COLO829 (cell line): ENCODE measurements around the gene KCNMA1.

ENCODE experiments used
- DNase-seq: peaks from one replicate; pipeline ENCODE4 v3.0.0; 2012; ENCODE audit warnings: low spot score

KCNMA1 gene

DNA sequence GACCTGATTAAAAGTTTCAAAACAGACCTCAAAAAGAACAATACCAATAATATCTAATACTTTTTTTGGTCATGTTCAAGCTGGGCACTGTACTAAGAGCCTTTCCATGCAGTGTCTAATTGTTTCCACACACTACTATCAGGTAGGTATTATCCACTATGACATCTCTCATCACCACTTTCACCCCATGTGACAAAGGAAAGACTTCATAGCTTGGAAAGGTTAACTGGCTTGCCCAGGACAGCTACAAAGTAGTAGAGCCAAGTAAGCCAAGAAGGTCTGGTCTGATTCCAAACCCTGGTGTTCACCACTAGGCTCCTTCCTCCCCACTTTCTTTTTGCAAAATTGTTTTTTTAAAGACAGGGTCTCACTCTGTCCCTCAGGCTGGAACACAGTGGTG lies 400.5 kb downstream of the KCNMA1 start:
- no peak for DNase-seq

GRCh38 chr10:77236700-77237099 lies 400.9 kb downstream of the KCNMA1 start:
- DNase-seq: no peak

DNA sequence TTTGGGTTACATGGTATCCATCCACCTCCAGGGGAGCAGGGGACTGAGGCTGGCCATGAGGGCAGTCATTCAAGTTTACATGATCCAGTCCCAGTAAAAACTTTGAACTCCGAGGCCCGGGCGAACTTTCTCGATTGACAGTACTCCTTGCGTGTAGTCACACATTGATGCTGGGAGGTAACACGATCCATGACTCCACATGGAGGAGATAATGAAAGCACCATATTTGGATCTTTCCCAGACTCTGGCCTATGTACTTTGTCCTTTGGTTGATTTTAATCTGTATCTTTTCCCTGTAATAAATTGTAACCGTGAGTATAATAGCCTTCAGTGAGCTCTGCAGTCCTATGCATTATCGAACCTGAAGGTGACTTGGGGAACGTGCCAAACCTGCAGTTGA lies 401.6 kb downstream of the KCNMA1 start:
- DNase-seq: no peak

GRCh38 chr10:77234599-77234998 lies 403.0 kb downstream of the KCNMA1 start:
- DNase-seq: no peak

DNA sequence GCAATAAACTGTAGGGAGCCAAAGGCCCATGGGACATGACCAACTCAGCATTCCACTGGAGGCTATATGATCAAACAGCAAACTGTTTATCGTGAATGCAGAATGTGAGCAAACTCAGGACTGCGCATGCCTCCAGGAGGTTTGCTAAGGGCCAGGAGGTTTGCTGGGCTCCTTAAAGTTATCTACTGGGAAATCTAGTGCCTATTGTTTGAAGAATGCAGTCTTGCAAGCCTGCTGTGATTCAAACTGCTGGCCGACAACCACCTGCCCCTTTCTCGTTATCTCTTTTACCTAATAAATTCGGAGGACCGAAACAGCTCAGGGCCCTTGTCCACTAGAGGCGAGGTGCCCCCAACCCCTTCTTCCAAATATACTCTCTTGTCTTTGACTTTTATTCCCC lies 404.1 kb downstream of the KCNMA1 start:
- DNase-seq: no peak

- no peak for DNase-seq
Measured at GRCh38 chr10:77231884-77232610, 405.6 kb downstream of the KCNMA1 start.

DNA sequence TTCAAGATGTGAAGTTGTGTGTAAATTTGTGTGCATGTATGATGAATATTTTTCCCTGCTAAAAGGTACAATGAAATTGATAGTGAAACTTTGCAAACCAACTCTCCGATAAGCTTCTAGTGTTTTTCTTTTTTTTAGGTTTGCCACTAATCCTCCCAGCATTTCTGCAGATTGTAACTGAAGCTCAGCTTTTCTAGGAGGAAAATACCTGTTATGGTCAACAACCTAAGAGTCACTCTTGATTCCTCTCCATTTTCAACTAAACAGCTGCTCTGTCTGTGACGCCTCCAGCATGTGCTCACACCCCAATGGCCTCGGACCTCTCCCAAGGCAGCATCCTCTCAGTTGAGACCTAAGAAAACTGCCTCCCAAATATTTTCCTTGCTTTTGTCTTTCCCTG lies 406.2 kb downstream of the KCNMA1 start:
- no peak for DNase-seq

DNA sequence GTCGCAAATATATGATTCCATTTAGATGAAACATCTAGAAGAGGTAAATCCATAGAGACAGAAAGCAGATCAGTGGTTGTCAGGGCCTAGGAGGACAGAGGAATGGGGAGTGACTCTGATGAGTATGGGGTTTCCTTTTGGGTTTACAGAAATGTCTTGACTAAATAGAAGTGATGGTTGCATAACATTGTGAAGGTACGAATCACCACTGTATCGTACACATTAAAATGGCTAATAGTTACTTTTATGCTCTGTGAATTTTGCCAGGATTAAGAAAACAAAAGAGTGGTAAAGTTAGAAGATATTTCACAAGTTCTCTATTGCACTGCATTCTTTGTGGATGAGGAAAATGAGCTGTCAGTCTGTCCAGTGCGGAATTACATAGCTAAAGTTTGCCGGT lies 407.4 kb downstream of the KCNMA1 start:
- DNase-seq: no peak

GRCh38 chr10:77229704-77230103 lies 407.9 kb downstream of the KCNMA1 start:
- DNase-seq: no peak

DNA sequence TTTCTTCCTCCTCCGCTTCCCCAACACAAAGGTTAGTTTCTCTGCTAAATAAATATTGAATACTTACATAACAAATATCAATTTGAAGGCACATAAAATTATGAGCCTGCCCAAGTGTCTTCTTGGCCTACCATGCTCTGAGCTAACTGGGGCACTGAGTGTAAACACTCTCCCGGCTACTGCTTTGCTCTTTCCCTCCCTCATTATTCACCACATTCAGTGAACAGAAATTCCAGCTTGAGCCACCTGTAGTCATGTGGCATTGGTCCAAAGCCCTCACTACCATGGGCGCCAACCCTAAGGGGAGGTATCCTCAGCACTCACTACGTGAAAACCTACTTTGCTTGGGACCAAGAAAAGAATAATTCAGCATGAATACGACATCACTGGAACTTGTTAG lies 409.0 kb downstream of the KCNMA1 start:
- no peak for DNase-seq

DNA sequence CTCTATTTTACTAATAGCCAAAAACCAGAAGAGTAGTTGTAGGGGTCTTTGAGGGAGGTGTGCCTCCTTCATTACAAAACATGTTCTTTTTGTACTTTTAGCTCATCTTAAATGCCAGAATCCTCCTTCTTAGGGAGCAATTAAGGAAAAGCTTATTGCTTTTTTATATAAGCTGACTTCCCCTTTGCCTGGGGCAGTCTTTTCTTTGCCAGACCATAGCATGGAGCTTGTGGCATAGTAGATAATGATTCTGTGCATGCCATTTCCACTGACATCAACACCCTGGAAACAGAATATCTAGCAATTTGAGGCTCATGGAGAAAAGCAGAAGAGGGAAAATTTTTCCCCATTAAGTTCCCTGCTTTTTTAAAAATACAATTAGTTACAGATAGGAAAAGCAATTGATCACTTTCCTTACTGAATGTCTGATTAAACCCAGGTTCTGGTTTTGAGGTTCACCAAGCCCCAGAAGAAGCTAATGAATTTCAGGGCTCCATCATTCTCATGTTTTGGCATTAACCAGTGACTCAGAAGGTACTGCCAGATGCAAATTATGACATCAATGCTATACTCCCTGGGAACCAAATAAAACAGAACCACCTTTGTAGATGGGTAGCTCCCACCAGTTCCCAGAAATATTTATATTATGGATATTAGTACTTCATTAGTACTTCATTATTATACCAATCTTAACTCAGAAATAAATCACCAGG lies 410.6 kb downstream of the KCNMA1 start:
- no peak for DNase-seq

DNA sequence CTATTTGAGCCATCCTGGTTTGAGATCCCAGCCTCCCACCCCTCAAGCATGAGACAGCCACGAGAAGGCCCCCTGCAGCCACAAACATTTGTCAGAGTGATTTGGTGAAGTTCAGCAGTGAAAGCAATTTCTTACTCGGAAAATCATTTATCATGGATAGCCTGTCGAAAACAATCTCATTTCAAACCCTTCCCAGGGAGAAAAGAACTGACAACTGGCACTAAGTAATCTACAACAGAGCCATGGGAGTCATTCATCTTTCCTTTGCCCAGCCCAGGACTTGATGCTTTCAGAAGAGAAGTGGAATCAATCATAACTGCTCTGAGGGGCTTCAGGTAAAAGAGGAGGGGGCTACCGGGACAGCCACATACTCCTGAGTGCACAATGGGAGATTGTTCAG lies 411.2 kb downstream of the KCNMA1 start:
- DNase-seq: no peak

- DNase-seq: no peak
Measured at GRCh38 chr10:77226020-77226419, 411.6 kb downstream of the KCNMA1 start.

- no peak for DNase-seq
Measured at GRCh38 chr10:77223526-77224460, 413.8 kb downstream of the KCNMA1 start.

GRCh38 chr10:77220150-77220549 lies 417.5 kb downstream of the KCNMA1 start:
- DNase-seq: no peak

GRCh38 chr10:77219046-77219445 lies 418.6 kb downstream of the KCNMA1 start:
- DNase-seq: no peak

DNA sequence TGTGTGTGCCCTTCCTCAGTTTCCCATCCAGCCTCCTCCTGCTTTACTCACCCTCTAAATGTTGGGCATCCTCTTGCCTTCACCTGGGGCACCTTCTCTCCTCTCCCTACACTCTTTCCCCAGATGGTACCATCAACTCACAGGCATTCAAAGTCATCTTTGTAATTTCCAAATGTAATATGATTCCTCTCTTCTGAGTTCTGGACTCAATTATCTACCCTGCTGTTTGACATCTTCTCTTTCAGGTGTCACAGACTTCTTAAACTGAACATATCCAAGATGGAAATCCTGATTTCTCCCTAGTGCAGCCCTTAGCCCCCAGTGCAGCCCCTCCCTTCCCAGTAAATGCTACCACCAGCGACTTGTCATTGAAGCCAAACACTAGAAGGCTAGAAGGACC lies 422.8 kb downstream of the KCNMA1 start:
- DNase-seq: no peak

GRCh38 chr10:77212632-77213031 lies 425.0 kb downstream of the KCNMA1 start:
- no peak for DNase-seq

DNA sequence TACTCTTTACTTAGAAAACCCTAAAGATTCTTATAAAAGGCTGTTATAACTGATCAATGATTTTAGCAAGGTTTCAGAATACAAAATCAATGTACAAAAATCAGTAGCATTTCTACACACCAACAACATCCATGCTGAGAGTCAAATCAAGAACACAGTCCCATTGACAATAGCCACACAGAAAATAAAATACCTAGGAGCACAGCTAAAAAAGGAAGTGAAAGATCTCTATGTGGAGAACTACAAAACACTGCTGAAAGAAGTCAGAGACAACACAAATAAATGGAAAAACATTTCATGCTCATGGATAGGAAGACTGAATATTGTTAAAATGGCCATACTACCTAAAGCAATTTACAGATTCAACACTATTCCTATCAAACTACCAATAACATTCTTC lies 427.0 kb downstream of the KCNMA1 start:
- no peak for DNase-seq

DNA sequence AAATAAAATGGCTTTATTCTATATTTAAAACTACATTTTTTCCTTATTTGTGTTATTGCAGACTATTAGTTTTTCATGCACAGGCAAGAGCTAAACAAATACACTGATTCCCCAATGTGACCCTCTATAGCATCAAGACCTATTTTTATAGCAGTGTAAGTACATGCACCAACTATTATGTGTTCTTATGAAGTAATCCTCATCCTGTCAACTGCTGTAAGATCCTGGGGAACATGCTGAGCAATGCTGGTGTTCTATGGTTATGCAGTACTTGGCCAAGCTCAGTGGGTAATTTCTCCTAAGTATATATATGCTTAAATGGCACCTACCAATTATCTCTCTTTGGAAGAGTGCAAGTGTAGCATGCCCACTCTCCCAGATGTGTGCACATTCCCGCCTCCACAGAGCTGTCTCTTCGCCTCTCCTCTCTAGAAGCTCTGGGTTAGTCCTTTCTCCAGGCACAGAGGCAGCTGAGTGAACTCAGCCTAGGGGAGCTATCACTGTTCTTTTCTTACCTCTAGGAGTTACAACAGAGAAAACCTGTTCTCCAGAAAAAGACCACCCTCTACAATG lies 428.8 kb downstream of the KCNMA1 start:
- DNase-seq: no peak

GRCh38 chr10:77207828-77208185 lies 429.8 kb downstream of the KCNMA1 start:
- DNase-seq: no peak

- no peak for DNase-seq
Measured at GRCh38 chr10:77207182-77207827, 430.3 kb downstream of the KCNMA1 start.
